GM23338 (cell line): ENCODE data around the gene PMVK. TPM values are rescaled to one million over a fixed set of nuclear protein-coding genes. Genes with fewer than 3 reads are reported as not detected.

Experiments used
- ATAC-seq: fragments of 200-7000 bp; cut with Tn5 transposase; 3 replicates; pipeline ENCODE4 v1.9.1; 2020
- DNase-seq: peaks from one replicate; pipeline ENCODE4 v3.0.0-alpha.2; 2015; ENCODE audit warnings: low spot score
- H2AFZ ChIP-seq: fragments of 200-600 bp; sonication (generic); 2 replicates; pipeline ENCODE4 v1.8.0; 2016; ENCODE audit warnings: antibody characterized with exemption, mild to moderate bottlenecking, moderate library complexity
- H3F3A ChIP-seq: fragments of 200-600 bp; sonication (generic); replicated peaks from 2 replicates; pipeline ENCODE4 v1.8.0; 2017; ENCODE audit warnings: antibody characterized with exemption, mixed run types, low read depth
- H3K27ac ChIP-seq: fragments of 200-600 bp; sonication (generic); 2 replicates; pipeline ENCODE4 v1.6.1; 2016; ENCODE audit warnings: low read depth
- H3K27me3 ChIP-seq: fragments of 200-600 bp; sonication (generic); 2 replicates; pipeline ENCODE4 v1.8.0; 2016; ENCODE audit warnings: mild to moderate bottlenecking, mixed run types, moderate library complexity; ENCODE audit not compliant: insufficient read depth
- H3K36me3 ChIP-seq: fragments of 200-600 bp; sonication (generic); 2 replicates; pipeline ENCODE4 v1.8.0; 2016; ENCODE audit warnings: mild to moderate bottlenecking; ENCODE audit not compliant: insufficient read depth
- H3K4me1 ChIP-seq: fragments of 200-600 bp; sonication (generic); 2 replicates; pipeline ENCODE4 v1.8.0; 2016; ENCODE audit warnings: mild to moderate bottlenecking, moderate library complexity; ENCODE audit not compliant: insufficient read depth
- H3K4me2 ChIP-seq: fragments of 200-600 bp; sonication (generic); 2 replicates; pipeline ENCODE4 v1.7.1; 2017; ENCODE audit warnings: mixed run types
- H3K4me3 ChIP-seq: fragments of 200-600 bp; sonication (generic); 2 replicates; pipeline ENCODE4 v1.6.1; 2016; ENCODE audit warnings: mixed run types
- H3K79me2 ChIP-seq: fragments of 200-600 bp; sonication (generic); replicated peaks from 2 replicates; pipeline ENCODE4 v1.8.0; 2017; ENCODE audit warnings: mild to moderate bottlenecking; ENCODE audit not compliant: insufficient read depth
- H3K9me2 ChIP-seq: fragments of 200-600 bp; sonication (generic); 2 replicates; pipeline ENCODE4 v1.8.0; 2017; ENCODE audit not compliant: insufficient read depth
- H4K20me1 ChIP-seq: fragments of 200-600 bp; sonication (generic); replicated peaks from 2 replicates; pipeline ENCODE4 v1.8.0; 2017; ENCODE audit warnings: mild to moderate bottlenecking; ENCODE audit not compliant: insufficient read depth
- H3K27ac Mint-ChIP-seq: 2 replicates; pipeline ENCODE4 v1.8.0; 2020; ENCODE audit warnings: inconsistent platforms, mild to moderate bottlenecking, moderate library complexity, mixed read lengths
- H3K27me3 Mint-ChIP-seq: 3 replicates; pipeline ENCODE4 v1.8.0; 2022; ENCODE audit warnings: low read depth, mild to moderate bottlenecking, moderate library complexity, mixed read lengths, inconsistent platforms; ENCODE audit not compliant: insufficient read depth, poor library complexity
- H3K36me3 Mint-ChIP-seq: 3 replicates; pipeline ENCODE4 v1.8.0; 2021; ENCODE audit warnings: low read depth, mild to moderate bottlenecking, inconsistent platforms, moderate library complexity, mixed read lengths
- H3K4me1 Mint-ChIP-seq: 3 replicates; pipeline ENCODE4 v1.8.0; 2020; ENCODE audit warnings: mild to moderate bottlenecking, inconsistent platforms, mixed read lengths
- H3K4me3 Mint-ChIP-seq: 3 replicates; pipeline ENCODE4 v1.8.0; 2021; ENCODE audit warnings: moderate library complexity, mild to moderate bottlenecking, inconsistent platforms, mixed read lengths
- H3K9me3 Mint-ChIP-seq: 3 replicates; pipeline ENCODE4 v1.8.0; 2020; ENCODE audit warnings: moderate library complexity, mild to moderate bottlenecking, inconsistent platforms, mixed read lengths
- ETS1 ChIP-seq: IDR thresholded peaks from 2 replicates; pipeline ENCODE4 v1.6.1; 2016; ENCODE audit warnings: antibody characterized with exemption
- EZH2 ChIP-seq: fragments of 200-600 bp; sonication (generic); IDR thresholded peaks from one replicate; pipeline ENCODE4 v1.8.0; 2017; ENCODE audit warnings: antibody characterized with exemption, mild to moderate bottlenecking, low read depth; ENCODE audit not compliant: unreplicated experiment
- JUNB ChIP-seq: IDR thresholded peaks from one replicate; pipeline ENCODE4 v1.6.1; 2016; ENCODE audit warnings: antibody characterized with exemption; ENCODE audit not compliant: unreplicated experiment
- STAT1 ChIP-seq: IDR thresholded peaks from one replicate; pipeline ENCODE4 v1.6.1; 2016; ENCODE audit warnings: antibody characterized with exemption; ENCODE audit not compliant: unreplicated experiment
- polyA plus RNA-seq: library from polyadenylated mRNA; unstranded; fragments of >200 nt; fragmentation: Nextera tagmentation; extraction: Ambion mirVana; gene quantifications from 2 replicates; pipeline ENCODE4 v1.2.1, GENCODE V29; 2016
- total RNA-seq: library from RNA; depleted of rRNA; stranded (reverse); fragments of >200 nt; shearing (Covaris generic); gene quantifications from 2 replicates; pipeline ENCODE4 v1.2.3, GENCODE V29; 2014
- TF ChIP-seq, protein P1 (sequence below): fragments of 250-450 bp; sonication (Bioruptor Pico); IDR thresholded peaks from 2 replicates; pipeline ENCODE4 v1.5.0; 2020; ENCODE audit warnings: mild to moderate bottlenecking, moderate library complexity
- TF ChIP-seq, protein P2 (sequence below), 2 experiments: fragments of 200-600 bp in 1 of 2; sonication (generic) in 1 of 2; conservative IDR thresholded peaks; 2 replicates each; pipeline versions ENCODE4 v1.5.1 to v1.6.1; 2016 to 2017; ENCODE audit warnings: antibody characterized with exemption in 2 of 2, low read depth in 2 of 2, mild to moderate bottlenecking in 2 of 2, moderate library complexity in 1 of 2

Gene PMVK
- total and polyA plus RNA-seq, 2 experiments from 2014 or later, result 8.1 to 25.0 TPM

DNA sequence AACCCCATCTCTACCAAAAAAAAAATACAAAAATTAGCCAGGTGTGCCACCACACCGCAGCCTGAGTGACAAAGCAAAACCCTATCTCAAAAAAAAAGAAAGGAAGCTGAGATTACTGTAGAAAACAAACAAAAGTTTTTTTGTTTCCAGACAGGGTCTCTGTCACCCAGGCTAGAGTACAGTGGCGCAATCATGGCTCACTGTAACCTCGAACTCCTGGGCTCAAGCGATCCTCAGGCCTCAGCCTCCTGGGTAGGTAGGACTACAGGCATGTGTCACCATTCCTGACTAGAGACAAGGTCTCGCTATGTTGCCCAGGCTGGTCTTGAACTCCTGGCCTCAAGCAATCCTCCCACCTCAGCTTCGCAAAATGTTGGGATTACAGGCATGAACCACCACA, 27.8 kb upstream of the PMVK start:
- no peak overlapping the region for H3K4me3 Mint-ChIP-seq

More for the DNA sequence above, 27.8 kb upstream of the PMVK start:
- peaks cover 34% of the 10 kb centered on the region for H4K20me1 ChIP-seq
- DNase-seq, result no peak
- ATAC-seq, result no peak
- H3K4me2 ChIP-seq, result no peak overlapping the region
- TF ChIP-seq, protein P1, sequence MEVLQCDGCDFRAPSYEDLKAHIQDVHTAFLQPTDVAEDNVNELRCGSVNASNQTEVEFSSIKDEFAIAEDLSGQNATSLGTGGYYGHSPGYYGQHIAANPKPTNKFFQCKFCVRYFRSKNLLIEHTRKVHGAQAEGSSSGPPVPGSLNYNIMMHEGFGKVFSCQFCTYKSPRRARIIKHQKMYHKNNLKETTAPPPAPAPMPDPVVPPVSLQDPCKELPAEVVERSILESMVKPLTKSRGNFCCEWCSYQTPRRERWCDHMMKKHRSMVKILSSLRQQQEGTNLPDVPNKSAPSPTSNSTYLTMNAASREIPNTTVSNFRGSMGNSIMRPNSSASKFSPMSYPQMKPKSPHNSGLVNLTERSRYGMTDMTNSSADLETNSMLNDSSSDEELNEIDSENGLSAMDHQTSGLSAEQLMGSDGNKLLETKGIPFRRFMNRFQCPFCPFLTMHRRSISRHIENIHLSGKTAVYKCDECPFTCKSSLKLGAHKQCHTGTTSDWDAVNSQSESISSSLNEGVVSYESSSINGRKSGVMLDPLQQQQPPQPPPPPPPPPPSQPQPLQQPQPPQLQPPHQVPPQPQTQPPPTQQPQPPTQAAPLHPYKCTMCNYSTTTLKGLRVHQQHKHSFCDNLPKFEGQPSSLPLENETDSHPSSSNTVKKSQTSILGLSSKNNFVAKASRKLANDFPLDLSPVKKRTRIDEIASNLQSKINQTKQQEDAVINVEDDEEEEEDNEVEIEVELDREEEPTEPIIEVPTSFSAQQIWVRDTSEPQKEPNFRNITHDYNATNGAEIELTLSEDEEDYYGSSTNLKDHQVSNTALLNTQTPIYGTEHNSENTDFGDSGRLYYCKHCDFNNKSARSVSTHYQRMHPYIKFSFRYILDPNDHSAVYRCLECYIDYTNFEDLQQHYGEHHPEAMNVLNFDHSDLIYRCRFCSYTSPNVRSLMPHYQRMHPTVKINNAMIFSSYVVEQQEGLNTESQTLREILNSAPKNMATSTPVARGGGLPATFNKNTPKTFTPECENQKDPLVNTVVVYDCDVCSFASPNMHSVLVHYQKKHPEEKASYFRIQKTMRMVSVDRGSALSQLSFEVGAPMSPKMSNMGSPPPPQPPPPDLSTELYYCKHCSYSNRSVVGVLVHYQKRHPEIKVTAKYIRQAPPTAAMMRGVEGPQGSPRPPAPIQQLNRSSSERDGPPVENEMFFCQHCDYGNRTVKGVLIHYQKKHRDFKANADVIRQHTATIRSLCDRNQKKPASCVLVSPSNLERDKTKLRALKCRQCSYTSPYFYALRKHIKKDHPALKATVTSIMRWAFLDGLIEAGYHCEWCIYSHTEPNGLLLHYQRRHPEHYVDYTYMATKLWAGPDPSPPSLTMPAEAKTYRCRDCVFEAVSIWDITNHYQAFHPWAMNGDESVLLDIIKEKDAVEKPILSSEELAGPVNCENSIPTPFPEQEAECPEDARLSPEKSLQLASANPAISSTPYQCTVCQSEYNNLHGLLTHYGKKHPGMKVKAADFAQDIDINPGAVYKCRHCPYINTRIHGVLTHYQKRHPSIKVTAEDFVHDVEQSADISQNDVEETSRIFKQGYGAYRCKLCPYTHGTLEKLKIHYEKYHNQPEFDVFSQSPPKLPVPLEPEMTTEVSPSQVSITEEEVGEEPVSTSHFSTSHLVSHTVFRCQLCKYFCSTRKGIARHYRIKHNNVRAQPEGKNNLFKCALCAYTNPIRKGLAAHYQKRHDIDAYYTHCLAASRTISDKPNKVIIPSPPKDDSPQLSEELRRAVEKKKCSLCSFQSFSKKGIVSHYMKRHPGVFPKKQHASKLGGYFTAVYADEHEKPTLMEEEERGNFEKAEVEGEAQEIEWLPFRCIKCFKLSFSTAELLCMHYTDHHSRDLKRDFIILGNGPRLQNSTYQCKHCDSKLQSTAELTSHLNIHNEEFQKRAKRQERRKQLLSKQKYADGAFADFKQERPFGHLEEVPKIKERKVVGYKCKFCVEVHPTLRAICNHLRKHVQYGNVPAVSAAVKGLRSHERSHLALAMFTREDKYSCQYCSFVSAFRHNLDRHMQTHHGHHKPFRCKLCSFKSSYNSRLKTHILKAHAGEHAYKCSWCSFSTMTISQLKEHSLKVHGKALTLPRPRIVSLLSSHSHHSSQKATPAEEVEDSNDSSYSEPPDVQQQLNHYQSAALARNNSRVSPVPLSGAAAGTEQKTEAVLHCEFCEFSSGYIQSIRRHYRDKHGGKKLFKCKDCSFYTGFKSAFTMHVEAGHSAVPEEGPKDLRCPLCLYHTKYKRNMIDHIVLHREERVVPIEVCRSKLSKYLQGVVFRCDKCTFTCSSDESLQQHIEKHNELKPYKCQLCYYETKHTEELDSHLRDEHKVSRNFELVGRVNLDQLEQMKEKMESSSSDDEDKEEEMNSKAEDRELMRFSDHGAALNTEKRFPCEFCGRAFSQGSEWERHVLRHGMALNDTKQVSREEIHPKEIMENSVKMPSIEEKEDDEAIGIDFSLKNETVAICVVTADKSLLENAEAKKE (CRISPR knock-in tag), result no peak
- no peak for TF ChIP-seq STAT1
- TF ChIP-seq, protein P2, sequence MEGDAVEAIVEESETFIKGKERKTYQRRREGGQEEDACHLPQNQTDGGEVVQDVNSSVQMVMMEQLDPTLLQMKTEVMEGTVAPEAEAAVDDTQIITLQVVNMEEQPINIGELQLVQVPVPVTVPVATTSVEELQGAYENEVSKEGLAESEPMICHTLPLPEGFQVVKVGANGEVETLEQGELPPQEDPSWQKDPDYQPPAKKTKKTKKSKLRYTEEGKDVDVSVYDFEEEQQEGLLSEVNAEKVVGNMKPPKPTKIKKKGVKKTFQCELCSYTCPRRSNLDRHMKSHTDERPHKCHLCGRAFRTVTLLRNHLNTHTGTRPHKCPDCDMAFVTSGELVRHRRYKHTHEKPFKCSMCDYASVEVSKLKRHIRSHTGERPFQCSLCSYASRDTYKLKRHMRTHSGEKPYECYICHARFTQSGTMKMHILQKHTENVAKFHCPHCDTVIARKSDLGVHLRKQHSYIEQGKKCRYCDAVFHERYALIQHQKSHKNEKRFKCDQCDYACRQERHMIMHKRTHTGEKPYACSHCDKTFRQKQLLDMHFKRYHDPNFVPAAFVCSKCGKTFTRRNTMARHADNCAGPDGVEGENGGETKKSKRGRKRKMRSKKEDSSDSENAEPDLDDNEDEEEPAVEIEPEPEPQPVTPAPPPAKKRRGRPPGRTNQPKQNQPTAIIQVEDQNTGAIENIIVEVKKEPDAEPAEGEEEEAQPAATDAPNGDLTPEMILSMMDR (conservative IDR thresholded peaks at IDR 0.05; ENCODE audit: low read depth in 2 of 2), result no peak
- TF ChIP-seq ETS1, result no peak
- TF ChIP-seq JUNB, result no peak
- no peak for TF ChIP-seq EZH2
- Mint-ChIP-seq H3K4me1 (peaks cover 48% of the 10 kb centered on the region), H3K27me3 (peaks cover 15% of the 10 kb centered on the region), H3K36me3 (peaks cover 84% of the 10 kb centered on the region), H3K27ac (no peak overlapping the region), H3K9me3 (no peaks in the 10 kb centered on the region)
- H3K4me1 ChIP-seq, result peaks cover 36% of the 10 kb centered on the region
- H3K36me3 ChIP-seq, result peaks cover 36% of the 10 kb centered on the region
- no peaks in the 10 kb centered on the region for H3K9me2 ChIP-seq
- peaks cover 49% of the 10 kb centered on the region for H3F3A ChIP-seq
- no peak overlapping the region for H2AFZ ChIP-seq
- H3K27me3 ChIP-seq, result no peaks in the 10 kb centered on the region
- peaks cover 38% of the 10 kb centered on the region for H3K79me2 ChIP-seq
- H3K4me3 ChIP-seq, result no peak overlapping the region
- peak overlapping the region; percentile 55; the same call in 1 of the 2 replicates for H3K27ac ChIP-seq
